Activated B cell treated with CpG ODN at 0.5 μM for 24 hours (primary cell): ENCODE data around the gene CHMP3. TPM values are rescaled to one million over a fixed set of nuclear protein-coding genes. Genes with fewer than 3 reads are reported as not detected.

ENCODE experiments used
- ATAC-seq: fragments of 200-7000 bp; cut with Tn5 transposase; one replicate; pipeline ENCODE4 v1.10.0; 2021; ENCODE audit warnings: low read depth, mild to moderate bottlenecking, moderate library complexity
- CTCF ChIA-PET: fragments of 350-600 bp; sonication (Branson Sonifier 250); formaldehyde crosslinking; loops from one replicate; lab custom pipeline; 2021; ENCODE audit warnings: antibody characterized with exemption; lab: Charles Lee
- POLR2A ChIA-PET: fragments of 350-600 bp; sonication (Branson Sonifier 250); formaldehyde crosslinking; loops from one replicate; lab custom pipeline; 2021; ENCODE audit warnings: antibody characterized with exemption; lab: Charles Lee
- DNase-seq: peaks from one replicate; pipeline ENCODE4 v3.0.0; 2022
- H3K27ac Mint-ChIP-seq: one replicate; pipeline ENCODE4 v1.8.0; 2020; ENCODE audit warnings: mixed read lengths
- H3K27me3 Mint-ChIP-seq: one replicate; pipeline ENCODE4 v1.8.0; 2021; ENCODE audit warnings: mixed read lengths
- H3K36me3 Mint-ChIP-seq: one replicate; pipeline ENCODE4 v1.8.0; 2021; ENCODE audit warnings: low read depth, mixed read lengths
- H3K4me1 Mint-ChIP-seq: one replicate; pipeline ENCODE4 v1.8.0; 2021; ENCODE audit warnings: mixed read lengths
- H3K4me3 Mint-ChIP-seq: one replicate; pipeline ENCODE4 v1.8.0; 2020; ENCODE audit warnings: mild to moderate bottlenecking, mixed read lengths
- H3K9me3 Mint-ChIP-seq: one replicate; pipeline ENCODE4 v1.8.0; 2020; ENCODE audit warnings: mixed read lengths
- intact Hi-C: fragments of 100-400 bp; cut with micrococcal nuclease; formaldehyde crosslinking; loops from one replicate; pipeline ENCODE4 v1.15.1; 2024
- total RNA-seq: library from RNA; stranded (reverse); gene quantifications from 2 replicates; pipeline ENCODE4 v1.2.3, GENCODE V29; 2022
- TF ChIP-seq, protein P1 (sequence below): fragments of 200-600 bp; IDR thresholded peaks from one replicate; pipeline ENCODE4 v1.8.0; 2022; ENCODE audit warnings: antibody characterized with exemption, mild to moderate bottlenecking

The CHMP3 gene
- total RNA-seq, 1 donor from 2014 or later: 61.4 TPM

DNA sequence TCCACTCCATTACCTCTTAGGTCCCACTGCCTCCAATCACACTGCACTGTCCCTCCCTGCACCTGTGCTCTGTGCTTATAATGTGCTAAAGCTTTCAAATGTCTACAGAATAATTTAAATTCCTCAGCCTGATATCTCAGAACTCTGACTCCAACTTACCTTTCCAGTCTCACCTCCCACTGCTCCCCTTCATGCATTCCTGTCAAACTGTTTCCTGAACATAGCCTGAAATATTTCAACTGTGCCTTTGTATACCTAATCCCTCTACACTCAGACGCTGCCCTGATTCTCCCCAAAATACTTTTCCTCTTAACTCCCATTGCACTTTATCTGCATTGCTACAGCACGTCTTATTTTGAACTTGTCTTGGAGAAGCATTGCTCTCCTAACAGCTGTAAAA, 40.5 kb downstream of the CHMP3 start:
- POLR2A ChIA-PET: no interaction called here
- H3K36me3 Mint-ChIP-seq: peaks cover 36% of the 10 kb centered on the region
- no peak overlapping the region for H3K27ac Mint-ChIP-seq
- intact Hi-C loops: no loop called here
- TF ChIP-seq, protein P1, sequence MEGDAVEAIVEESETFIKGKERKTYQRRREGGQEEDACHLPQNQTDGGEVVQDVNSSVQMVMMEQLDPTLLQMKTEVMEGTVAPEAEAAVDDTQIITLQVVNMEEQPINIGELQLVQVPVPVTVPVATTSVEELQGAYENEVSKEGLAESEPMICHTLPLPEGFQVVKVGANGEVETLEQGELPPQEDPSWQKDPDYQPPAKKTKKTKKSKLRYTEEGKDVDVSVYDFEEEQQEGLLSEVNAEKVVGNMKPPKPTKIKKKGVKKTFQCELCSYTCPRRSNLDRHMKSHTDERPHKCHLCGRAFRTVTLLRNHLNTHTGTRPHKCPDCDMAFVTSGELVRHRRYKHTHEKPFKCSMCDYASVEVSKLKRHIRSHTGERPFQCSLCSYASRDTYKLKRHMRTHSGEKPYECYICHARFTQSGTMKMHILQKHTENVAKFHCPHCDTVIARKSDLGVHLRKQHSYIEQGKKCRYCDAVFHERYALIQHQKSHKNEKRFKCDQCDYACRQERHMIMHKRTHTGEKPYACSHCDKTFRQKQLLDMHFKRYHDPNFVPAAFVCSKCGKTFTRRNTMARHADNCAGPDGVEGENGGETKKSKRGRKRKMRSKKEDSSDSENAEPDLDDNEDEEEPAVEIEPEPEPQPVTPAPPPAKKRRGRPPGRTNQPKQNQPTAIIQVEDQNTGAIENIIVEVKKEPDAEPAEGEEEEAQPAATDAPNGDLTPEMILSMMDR: no peak
- DNase-seq: no peak
- no peaks in the 10 kb centered on the region for H3K4me1 Mint-ChIP-seq
- H3K9me3 Mint-ChIP-seq: peaks cover 5% of the 10 kb centered on the region
- no peaks in the 10 kb centered on the region for H3K27me3 Mint-ChIP-seq
- CTCF ChIA-PET: no interaction called here
- H3K4me3 Mint-ChIP-seq: no peak overlapping the region
- ATAC-seq: no peak

DNA sequence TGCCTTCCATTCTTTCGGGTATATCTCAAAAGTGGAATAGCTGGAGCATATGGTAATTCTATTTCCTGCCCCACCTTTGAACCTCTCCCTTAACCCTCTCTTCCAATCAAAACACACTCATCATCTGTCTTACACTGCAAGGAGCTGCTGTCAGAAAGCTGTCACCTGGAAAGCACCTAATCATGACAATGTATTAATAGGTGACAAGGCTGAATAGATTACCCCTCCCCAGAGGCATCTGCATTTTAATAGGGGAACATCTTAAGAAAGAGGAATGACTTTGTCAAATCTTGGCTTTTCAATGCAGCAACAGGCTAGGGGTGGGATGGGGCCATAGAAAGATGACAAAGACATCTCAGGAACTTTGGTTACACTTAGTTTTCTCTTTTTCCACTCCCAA, 41.3 kb downstream of the CHMP3 start:
- TF ChIP-seq, protein P1: no peak
- no peak for ATAC-seq
- intact Hi-C loops: no loop called here

DNA sequence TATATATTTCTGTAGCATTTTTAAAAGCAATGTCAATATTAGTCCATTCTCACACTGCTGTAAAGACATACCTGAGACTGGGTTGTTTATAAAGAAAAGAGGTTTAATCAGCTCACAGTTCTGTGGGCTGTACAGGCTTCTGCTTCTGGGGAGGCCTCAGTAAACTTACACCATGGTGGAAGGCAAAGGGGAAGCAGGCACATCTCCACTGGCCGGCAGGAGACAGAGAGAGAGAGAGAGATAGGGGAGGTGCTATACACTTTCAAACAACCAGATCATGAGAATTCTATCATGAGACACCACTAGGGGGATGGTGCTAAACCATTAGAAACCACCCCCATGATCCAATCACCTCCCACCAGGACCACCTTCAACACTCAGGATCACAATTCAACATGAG, 43.1 kb downstream of the CHMP3 start:
- intact Hi-C loops: no loop called here
- DNase-seq: no peak
- Mint-ChIP-seq H3K36me3 (peaks cover 20% of the 10 kb centered on the region), H3K27me3 (no peaks in the 10 kb centered on the region), H3K4me3 (no peak overlapping the region), H3K27ac (no peak overlapping the region), H3K9me3 (peaks cover 5% of the 10 kb centered on the region), H3K4me1 (no peaks in the 10 kb centered on the region)
- ChIA-PET POLR2A (no interaction called here), CTCF (no interaction called here)
- TF ChIP-seq, protein P1: no peak
- ATAC-seq: no peak

More for the DNA sequence above, 41.3 kb downstream of the CHMP3 start:
- ChIA-PET POLR2A (no interaction called here), CTCF (no interaction called here)
- no peaks in the 10 kb centered on the region for H3K4me1 Mint-ChIP-seq
- no peak overlapping the region for H3K4me3 Mint-ChIP-seq
- peaks cover 5% of the 10 kb centered on the region for H3K9me3 Mint-ChIP-seq
- DNase-seq: no peak
- peaks cover 32% of the 10 kb centered on the region for H3K36me3 Mint-ChIP-seq
- no peaks in the 10 kb centered on the region for H3K27me3 Mint-ChIP-seq
- H3K27ac Mint-ChIP-seq: no peak overlapping the region

DNA sequence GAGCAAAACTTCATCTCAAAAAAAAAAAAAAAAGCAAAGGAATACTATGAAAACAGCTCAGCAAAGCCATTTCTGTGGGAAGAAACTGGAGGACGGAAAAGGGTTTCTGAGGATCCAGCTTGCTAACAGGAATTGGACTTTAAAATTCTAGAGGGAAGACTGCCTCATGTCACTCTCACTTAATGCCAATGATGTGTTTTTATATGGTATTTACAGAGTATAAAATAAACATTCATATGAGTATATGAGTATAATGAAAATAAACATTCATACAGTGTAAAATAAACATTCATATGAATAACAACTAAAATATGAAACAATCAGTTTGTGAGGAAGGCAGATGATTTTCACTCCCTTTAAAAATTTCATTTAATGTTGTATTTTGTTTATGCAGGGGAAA, 43.9 kb downstream of the CHMP3 start:
- Mint-ChIP-seq H3K27me3 (no peaks in the 10 kb centered on the region), H3K27ac (no peak overlapping the region), H3K4me1 (no peaks in the 10 kb centered on the region), H3K36me3 (peaks cover 17% of the 10 kb centered on the region), H3K9me3 (peaks cover 5% of the 10 kb centered on the region), H3K4me3 (no peak overlapping the region)
- TF ChIP-seq, protein P1: no peak
- ChIA-PET CTCF (no interaction called here), POLR2A (no interaction called here)
- no peak for DNase-seq
- no peak for ATAC-seq
- intact Hi-C loops: no loop called here

DNA sequence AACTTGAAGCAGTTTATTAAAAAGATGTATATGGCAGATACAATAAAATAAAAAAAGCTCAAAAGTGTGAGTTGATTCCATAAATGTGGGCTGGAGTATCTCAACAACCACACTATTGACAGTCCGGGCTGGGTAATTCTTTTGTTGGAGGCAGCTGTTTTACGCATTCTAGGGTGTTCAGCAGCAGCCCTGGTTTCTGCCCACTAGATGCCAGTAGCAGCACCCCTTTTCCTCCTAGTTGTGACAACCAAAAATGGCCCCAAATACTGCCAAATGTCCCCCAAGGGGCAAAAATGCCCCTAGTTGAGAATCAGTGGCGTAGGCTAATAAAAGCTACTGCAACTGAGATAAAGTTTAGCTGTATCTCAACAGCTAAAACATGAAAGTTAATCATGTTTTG, 44.8 kb downstream of the CHMP3 start:
- intact Hi-C loops: no loop called here
- Mint-ChIP-seq H3K27me3 (no peaks in the 10 kb centered on the region), H3K27ac (no peak overlapping the region), H3K4me3 (no peak overlapping the region), H3K4me1 (no peaks in the 10 kb centered on the region), H3K9me3 (peaks cover 5% of the 10 kb centered on the region), H3K36me3 (peaks cover 17% of the 10 kb centered on the region)
- CTCF ChIA-PET: no interaction called here
- TF ChIP-seq, protein P1: no peak
- no peak for ATAC-seq
- DNase-seq: no peak
- POLR2A ChIA-PET: no interaction called here
